ENCODE measurements around the gene ZNF605.
A peak's percentile ranks its signal among the peaks of the same experiment; 100 is the strongest.
"Not testable (repeated sequence)": the region's sequence is repeated elsewhere in the genome, so short reads cannot be mapped to it uniquely, and the experiment has no call there.

The ZNF605 gene

DNA sequence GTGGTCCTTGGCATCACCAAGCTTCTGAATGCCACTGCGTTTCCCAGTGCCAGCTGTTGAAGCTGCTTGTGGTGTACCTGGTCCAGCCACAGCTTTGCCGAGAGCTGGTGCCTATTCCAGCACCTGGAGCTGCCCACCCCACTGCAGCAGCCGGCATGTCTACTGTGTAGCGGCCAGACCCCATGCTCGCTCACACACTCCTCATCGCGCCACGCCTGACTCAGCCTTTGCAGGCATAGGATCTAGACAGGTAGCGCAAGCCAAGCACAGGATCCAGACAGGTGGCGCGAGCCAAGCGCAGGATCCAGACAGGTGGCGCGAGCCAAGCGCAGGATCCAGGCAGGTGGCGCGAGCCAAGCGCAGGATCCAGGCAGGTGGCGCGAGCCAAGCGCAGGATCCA lies 11.6 kb upstream of the ZNF605 start:
- TF ChIP-seq, protein P1, sequence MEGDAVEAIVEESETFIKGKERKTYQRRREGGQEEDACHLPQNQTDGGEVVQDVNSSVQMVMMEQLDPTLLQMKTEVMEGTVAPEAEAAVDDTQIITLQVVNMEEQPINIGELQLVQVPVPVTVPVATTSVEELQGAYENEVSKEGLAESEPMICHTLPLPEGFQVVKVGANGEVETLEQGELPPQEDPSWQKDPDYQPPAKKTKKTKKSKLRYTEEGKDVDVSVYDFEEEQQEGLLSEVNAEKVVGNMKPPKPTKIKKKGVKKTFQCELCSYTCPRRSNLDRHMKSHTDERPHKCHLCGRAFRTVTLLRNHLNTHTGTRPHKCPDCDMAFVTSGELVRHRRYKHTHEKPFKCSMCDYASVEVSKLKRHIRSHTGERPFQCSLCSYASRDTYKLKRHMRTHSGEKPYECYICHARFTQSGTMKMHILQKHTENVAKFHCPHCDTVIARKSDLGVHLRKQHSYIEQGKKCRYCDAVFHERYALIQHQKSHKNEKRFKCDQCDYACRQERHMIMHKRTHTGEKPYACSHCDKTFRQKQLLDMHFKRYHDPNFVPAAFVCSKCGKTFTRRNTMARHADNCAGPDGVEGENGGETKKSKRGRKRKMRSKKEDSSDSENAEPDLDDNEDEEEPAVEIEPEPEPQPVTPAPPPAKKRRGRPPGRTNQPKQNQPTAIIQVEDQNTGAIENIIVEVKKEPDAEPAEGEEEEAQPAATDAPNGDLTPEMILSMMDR (IDR thresholded peaks at IDR 0.05; ENCODE audit: insufficient read depth, low read depth, low read length, missing control alignments), result no peak
- no peak for DNase-seq (ENCODE audit: low read depth)
- no peak overlapping the region for H3K4me3 ChIP-seq (ENCODE audit: low read depth, low read length)

- no peak overlapping the region for H3K4me3 ChIP-seq (ENCODE audit: low read depth, low read length)
- TF ChIP-seq, protein P1 (IDR thresholded peaks at IDR 0.05; ENCODE audit: insufficient read depth, low read depth, low read length, missing control alignments), result no peak
- no peak for DNase-seq (ENCODE audit: low read depth)
These were observed 10.7 kb upstream of the ZNF605 start for GRCh38 chr12:132966676-132967415.

GRCh38 chr12:132965796-132966195 lies 9.7 kb upstream of the ZNF605 start:
- no peak for DNase-seq (ENCODE audit: low read depth)
- TF ChIP-seq, protein P1 (IDR thresholded peaks at IDR 0.05; ENCODE audit: insufficient read depth, low read depth, low read length, missing control alignments), result no peak
- no peak overlapping the region for H3K4me3 ChIP-seq (ENCODE audit: low read depth, low read length)

DNA sequence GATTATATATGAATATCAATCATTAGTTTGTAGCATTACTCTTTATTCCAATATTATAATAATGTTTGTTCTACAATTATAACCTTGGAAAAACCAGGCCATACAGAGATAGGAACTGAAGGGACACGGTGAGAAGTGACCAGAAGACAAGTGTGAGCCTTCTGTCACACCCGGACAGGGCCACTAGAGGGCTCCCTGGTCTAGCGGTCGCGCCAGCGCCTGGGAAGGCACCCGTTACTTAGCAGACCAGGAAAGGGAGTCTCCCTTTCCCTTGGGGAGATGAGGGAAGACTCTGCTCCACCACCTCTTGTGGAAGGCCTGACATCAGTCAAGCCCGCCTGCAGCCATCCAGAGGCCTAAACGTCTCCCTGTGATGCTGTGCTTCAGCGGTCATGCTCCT lies 7.8 kb upstream of the ZNF605 start:
- H3K4me3 ChIP-seq (ENCODE audit: low read depth, low read length); DNase-seq (ENCODE audit: low read depth): not testable (repeated sequence)

DNA sequence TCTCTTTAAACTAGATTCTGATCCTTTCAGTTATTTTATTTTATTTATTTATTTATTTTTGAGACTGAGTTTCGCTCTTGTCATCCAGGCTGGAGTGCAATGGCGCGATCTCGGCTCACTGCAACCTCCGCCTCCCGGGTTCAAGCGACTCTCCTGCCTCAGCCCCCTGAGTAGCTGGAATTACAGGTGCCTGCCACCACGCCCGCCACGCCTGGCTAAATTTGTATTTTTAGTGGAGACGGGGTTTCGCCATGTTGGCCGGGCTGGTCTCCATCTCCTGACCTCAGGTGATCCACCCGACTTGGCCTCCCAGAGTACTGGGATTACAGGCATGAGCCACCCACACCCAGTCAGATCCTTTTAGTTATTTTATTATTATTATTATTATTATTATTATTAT lies 5.7 kb upstream of the ZNF605 start:
- not testable (repeated sequence) for H3K4me3 ChIP-seq (ENCODE audit: low read depth, low read length); DNase-seq (ENCODE audit: low read depth)

GRCh38 chr12:132955094-132956010 lies 754 bp downstream of the ZNF605 start:
- peak; percentile 54 for DNase-seq (ENCODE audit: low read depth)
- H3K4me3 ChIP-seq (ENCODE audit: low read depth, low read length), result peak overlapping the region; percentile 93
- TF ChIP-seq, protein P1 (IDR thresholded peaks at IDR 0.05; ENCODE audit: insufficient read depth, low read depth, low read length, missing control alignments), result peak; percentile 15

- TF ChIP-seq, protein P1 (IDR thresholded peaks at IDR 0.05; ENCODE audit: insufficient read depth, low read depth, low read length, missing control alignments), result no peak
- no peak overlapping the region for H3K4me3 ChIP-seq (ENCODE audit: low read depth, low read length)
- no peak for DNase-seq (ENCODE audit: low read depth)
These were observed 1.5 kb downstream of the ZNF605 start for GRCh38 chr12:132954471-132955048.
